HG03196 (cell line): ENCODE results near the gene TUBGCP4.

Experiments
- ATAC-seq: cut with Tn5 transposase; IDR thresholded peaks from one replicate; pipeline ENCODE4 v1.9.1; 2021; ENCODE audit not compliant: unreplicated experiment

Gene TUBGCP4

DNA sequence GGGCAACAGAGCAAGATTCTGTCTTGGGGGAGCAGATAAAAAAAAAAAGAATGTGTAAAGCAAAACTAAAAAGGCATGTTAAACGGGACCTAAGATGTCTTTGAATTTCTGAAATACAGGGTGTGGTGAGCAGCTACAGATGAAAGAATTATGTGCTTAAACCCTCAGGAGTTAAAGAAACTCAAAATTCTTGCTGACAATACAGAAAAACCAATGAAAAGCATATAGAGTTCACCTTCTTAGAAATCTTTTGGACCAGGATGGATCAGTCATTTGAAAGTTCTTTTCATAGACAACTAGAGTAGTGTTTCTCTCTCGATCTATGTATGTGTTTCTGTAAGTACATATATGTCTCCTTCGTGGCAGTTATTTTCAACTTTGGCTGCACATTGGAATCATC is 31.4 kb downstream of the TUBGCP4 start:
- ATAC-seq: no peak

- no peak for ATAC-seq
Observed at GRCh38 chr15:43403616-43404015, 32.7 kb downstream of the TUBGCP4 start.

DNA sequence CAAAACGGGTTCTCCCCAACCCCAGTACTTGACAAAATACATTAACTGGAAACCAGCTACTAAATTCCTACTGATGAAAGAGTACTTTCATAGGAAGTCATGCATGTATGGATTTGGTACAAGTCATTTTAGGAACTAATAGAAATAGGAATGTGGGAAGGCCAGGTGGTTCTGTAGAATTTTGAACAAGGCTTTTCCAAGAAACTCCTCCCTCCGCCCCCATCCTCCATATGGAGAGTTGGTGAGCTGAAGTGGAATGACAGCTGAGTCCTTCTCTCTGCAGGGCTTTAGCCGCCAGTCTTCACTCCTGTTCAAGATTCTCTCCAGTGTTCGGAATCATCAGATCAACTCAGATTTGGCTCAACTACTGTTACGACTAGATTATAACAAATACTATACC is 33.2 kb downstream of the TUBGCP4 start:
- no peak for ATAC-seq

GRCh38 chr15:43406189-43406588 is 35.3 kb downstream of the TUBGCP4 start:
- ATAC-seq: no peak

DNA sequence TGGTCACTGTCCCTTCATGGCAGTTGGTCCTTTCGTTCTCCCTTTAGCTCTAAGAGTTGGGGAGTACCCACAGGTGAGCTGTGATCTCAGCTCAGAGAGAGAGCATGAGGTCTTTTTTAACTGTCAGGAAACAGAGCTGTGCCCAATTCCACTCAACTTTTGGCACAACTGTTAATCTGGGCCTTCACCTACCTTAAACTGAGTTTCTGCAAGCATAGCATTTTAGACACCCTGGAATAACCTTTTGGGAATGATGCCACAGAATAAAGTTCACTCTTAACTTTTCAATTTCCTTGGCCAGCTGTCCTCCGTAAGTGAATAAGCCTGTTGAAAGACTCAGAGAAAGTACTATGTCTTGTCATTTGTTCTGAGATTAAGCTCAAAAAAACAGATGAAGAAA is 35.9 kb downstream of the TUBGCP4 start:
- ATAC-seq: no peak

DNA sequence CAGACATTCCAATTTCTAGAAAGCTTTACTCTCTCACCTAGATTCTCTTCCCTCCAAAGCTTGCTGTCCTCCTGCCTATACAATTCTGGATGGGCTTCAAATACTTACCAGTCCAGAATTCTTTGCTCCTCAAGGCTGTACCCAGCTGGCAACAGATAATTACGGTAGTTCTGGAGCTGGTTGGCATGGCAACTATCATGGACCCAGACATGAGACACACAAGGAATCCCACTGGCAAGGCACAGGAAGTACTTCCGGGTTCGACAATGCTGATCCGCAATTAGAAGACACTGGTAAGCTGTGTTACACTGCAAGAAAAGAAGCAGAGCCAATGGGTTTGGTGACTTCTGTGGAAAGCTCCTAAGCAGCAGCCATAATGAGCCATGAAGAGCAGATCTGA is 37.9 kb downstream of the TUBGCP4 start:
- no peak for ATAC-seq

DNA sequence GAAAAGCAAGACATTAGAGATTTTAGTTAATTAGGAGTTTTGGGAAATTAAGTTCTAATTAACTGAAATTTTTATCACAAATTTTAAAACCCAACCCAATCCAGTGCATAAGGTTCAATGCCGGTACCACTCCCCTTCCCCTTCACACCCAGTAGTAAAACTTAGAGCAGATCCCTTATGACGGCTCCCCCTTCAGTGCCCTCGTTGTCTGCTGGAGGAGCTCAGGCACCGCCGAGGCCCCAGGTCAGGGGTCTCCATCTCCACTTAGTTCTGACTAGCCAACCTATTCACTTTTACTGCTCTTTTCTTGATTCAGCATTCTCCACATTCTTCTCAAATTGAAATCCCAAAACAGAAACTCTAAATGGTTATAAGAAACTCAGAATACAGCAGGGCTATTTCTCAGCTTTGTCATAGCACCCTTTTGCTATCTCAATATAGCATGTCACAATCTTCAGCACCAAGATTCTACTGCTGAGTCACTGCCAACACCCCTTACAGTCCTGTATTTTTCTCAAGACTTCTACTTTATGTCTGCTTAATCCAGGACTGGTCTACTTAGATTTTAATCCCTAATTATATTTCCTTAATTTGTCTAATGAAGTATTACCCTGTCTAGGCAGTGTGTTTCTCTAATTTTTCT is 39.8 kb downstream of the TUBGCP4 start:
- ATAC-seq: no peak

DNA sequence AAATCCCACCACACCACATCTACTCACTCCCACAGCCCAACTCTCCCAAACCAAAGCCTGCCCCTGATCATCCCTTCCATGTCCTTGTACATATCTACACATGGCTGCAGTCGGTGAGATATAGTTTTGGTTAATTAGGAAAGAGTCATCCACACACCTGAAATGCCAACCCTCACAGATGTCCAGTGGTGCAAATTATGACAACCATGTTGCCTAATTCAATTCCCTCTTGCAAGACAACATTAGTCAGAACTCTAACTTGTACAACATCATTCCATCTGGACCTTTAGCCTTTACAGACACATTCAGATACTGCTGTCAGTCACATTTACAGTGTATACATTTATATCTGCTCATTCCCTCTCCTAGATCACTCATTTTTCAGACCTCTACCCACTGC is 41.2 kb downstream of the TUBGCP4 start:
- no peak for ATAC-seq

DNA sequence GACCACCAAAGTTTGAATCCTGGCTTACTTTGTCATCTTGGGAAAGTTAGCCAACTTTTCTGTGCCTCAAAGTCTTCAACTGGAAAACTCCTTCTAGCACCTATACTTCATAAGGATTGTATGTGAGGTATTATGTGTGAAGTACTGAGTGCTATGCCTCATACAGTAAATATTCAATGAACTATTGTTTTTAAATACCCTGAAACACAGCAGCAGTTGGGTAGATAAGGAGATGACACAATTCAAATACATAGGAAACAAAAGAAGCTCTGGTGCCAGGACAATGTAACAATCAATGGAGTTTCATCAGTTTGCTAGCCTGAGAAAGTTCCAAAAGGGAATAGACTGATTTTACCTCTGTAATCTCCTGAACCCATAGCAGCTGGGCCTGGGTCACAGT is 43.3 kb downstream of the TUBGCP4 start:
- ATAC-seq: no peak

DNA sequence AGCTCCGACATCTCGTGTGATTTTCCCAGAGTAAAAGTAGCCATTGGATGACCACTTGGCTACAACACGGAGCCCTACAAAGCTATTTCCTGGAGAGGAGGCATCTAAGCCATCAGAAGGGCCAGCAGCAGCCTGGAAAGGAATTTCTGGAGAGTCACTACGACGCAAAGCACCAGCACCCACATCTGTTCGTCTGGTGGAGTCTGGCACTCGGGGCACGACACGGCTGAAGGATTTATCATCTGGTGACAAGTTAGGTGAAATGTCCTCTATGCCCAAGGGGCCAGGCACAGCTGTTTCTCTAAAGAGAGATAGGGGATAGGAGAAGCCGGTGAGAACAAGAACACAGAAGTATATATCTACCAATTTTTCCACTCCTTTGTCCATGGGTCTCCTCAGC is 49.5 kb downstream of the TUBGCP4 start:
- ATAC-seq: no peak

DNA sequence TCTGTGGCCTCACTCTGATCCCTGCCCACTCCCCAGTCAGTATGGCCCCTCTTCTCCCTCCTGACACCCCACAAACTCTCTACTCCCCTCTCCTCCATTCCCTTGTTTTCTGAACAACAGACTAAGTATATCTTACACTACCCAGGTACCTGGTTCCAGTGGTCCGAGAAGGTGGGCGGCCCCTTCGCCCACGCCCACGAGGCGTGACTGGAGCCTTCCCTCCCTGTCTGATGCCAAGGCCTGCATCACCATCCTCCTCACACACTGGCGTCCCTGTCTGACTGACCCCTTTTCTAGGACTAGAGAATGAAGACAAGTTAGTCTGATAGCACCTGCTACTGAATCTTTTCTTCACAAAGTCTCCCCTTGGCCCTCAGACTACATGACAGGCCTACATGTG is 50.0 kb downstream of the TUBGCP4 start:
- no peak for ATAC-seq

- ATAC-seq: no peak
Observed at GRCh38 chr15:43423793-43424192, 52.9 kb downstream of the TUBGCP4 start.

- no peak for ATAC-seq
Observed at GRCh38 chr15:43429687-43430086, 58.8 kb downstream of the TUBGCP4 start.

GRCh38 chr15:43433165-43433564 is 62.3 kb downstream of the TUBGCP4 start:
- ATAC-seq: no peak

GRCh38 chr15:43433661-43434303 is 62.9 kb downstream of the TUBGCP4 start:
- ATAC-seq: no peak

- ATAC-seq: no peak
Observed at GRCh38 chr15:43434446-43434845, 63.5 kb downstream of the TUBGCP4 start.

GRCh38 chr15:43436395-43436794 is 65.5 kb downstream of the TUBGCP4 start:
- ATAC-seq: no peak

DNA sequence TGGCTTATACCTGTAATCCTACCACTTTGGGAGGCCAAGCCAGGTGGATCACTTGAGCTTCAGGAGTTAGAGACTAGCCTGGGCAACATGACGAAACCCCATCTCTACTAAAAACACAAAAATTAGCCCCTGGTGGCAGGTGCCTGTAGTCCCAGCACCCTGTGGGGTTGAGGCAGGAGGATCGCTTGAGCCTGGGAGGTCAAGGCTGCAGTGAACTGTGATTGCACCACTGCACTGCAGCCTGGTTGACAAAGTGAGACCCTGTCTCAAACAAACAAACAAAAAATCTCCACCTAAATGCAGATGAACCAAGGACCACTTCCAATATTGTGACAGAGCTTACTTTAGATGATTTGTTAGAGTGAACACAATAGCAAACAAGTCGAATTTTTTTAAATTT is 68.4 kb downstream of the TUBGCP4 start:
- no peak for ATAC-seq

DNA sequence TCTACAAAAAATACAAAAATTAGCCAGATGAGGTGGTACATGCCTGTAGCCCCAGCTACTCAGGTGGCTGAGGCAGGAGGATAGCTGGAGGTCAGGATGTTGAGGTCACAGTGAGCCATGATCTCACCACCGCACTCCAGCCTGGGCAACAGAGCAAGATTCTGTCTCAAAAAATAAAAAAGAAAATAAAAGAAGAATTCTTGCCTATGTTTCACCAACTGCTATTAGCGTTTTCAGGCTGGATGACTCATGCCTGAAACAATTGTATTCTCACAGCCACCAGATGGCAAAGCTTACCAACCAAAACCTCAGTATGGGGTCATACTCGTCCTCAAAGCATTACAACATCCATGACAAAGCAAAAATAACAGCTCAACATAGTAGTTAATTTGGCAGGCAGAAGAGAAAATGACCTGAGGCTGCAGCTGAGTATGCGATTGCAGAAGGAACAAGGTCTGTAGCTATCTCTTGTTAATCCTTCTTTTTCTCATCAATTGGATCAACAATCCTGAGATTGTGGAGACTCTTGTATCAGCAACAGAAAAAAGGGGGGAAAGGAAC is 69.9 kb downstream of the TUBGCP4 start:
- ATAC-seq: peak; percentile 67

- no peak for ATAC-seq
Observed at GRCh38 chr15:43441316-43441715, 70.4 kb downstream of the TUBGCP4 start.

- ATAC-seq: no peak
Observed at GRCh38 chr15:43446344-43446743, 75.4 kb downstream of the TUBGCP4 start.

DNA sequence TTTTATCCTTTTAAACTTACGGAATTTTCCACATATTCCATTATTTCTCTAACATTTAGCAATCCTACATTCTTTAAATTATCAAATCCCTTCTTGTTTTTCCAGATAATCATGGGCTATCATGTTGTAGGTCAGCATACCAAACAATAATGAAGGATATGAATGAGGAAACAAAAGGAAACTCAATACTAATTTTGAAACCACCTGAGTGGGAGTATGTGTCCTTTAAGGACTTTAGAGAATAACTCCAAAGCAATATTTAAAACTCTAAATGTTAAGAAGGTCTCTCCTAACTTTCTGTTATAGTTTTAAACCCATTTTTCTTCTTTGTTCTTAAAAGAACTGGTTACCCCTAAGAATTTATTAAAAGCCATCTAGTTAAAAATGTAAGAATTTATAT is 79.1 kb downstream of the TUBGCP4 start:
- no peak for ATAC-seq
